ENCODE measurements around the gene WNT5B. TPM values are rescaled to one million over a fixed set of nuclear protein-coding genes. Genes with fewer than 3 reads are reported as not detected.

The WNT5B gene
- total and polyA plus RNA-seq, 11 donors: 0.52 to 3.9 (median 1.3) TPM

DNA sequence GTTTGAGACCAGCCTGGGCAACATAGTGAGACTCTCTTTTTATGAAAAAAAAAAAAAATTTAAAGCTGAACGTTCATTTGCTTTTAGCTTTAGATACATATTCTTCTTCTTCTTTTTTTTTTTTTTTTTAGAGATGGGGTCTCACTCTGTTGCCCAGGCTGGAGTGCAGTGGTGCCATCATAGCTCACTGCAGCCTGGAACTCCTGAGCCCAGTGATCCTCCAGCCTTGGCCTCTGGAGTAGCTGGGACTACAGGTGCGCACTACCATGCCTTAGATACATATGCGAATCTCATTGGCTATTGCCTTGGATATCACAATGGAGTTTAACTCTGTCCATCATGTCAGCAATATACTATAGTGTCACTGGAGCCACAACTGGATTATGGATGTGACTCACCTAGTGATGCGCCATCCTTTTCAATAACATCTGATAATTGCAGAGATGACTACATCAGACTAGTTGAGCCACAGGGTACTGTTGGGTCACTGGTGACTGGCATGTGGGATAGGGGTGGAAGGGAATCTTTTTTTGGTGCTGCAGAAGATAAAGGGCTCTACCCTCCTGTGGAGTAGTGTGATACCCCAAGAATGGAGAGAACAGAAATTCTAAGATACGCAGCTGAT is 59.2 kb downstream of the WNT5B start:
- DNase-seq: no peak
- H3K36me3 ChIP-seq: peaks cover 0 to 2% (median 0%) of the 10 kb centered on the region in 9 donors
- H3K4me3 ChIP-seq: no peak overlapping the region
- H3K27ac ChIP-seq: no peak overlapping the region
- H3K9me3 ChIP-seq: no peaks in the 10 kb centered on the region
- no peaks in the 10 kb centered on the region for H3K27me3 ChIP-seq
- no peak for TF ChIP-seq CTCF (IDR thresholded peaks at IDR 0.05)
- no peak for TF ChIP-seq POLR2A (IDR thresholded peaks at IDR 0.05)
- H3K4me1 ChIP-seq: peaks cover 0 to 23% (median 14%) of the 10 kb centered on the region in 12 donors
- intact Hi-C loops (cut with DNase I): no loop called here
- WGBS, 4 donors: 92 to 99% (median 96%) methylated on average over 5 of the region's 5 CpGs
- ATAC-seq: no peak

DNA sequence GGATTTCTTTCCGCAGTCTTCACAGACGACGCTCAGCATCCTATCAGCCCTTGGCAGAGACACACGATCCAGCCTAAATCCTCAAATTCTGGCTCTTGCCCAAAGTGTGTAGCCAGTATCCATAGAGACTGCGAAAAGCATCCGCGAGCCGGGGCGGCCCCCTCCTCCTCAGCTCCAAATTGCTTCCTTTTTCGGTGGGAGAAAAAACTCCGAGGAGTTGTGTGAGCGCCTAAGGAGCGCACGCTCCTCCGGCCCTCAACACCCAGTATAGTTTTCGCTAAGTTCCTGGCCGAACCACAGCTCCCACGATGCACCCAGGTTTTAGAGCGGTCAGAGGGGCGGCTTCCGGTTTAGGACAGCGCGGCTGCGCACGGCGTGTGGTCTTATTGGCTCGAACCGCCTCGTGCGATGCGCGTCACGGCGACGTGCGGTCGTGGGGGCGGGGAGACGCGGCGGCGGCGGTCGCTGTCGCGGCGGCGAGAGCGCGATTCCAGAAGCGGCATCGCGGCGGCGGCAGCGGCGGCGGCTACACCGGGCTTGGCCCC is 61.6 kb downstream of the WNT5B start, which contains the start of gene ADIPOR2:
Gene ADIPOR2 (plus strand): TSS at position 493 of the 545 bp plus-strand sequence. CDS start 63,274 bp downstream, outside the sequence.
- WGBS, 4 donors: 0% methylated on average over 22 to 59 of the region's 59 CpGs
- peak; percentile 96 to 98 (median 97) for DNase-seq
- Histone ChIP-seq H3K27me3 (no peaks in the 10 kb centered on the region), H3K4me1 (peaks cover 0 to 39% (median 14%) of the 10 kb centered on the region in 12 donors), H3K36me3 (peaks cover 0 to 6% (median 0%) of the 10 kb centered on the region in 9 donors), H3K27ac (peak within 1 kb of the TSS; percentile 72 to 97 (median 91)), H3K4me3 (peak within 1 kb of the TSS; percentile 62 to 99 (median 92)), H3K9me3 (no peaks in the 10 kb centered on the region)
- intact Hi-C loops (cut with DNase I): loop anchor here in 6 of 10 donors (2.0 to 10.0 kb wide), 7 partner anchors 28 to 87 kb away; no protein-coding TSS in a partner anchor
- peak; percentile 99 to 100 (median 100) for ATAC-seq
- TF ChIP-seq CTCF (IDR thresholded peaks at IDR 0.05) (no peak), POLR2A (IDR thresholded peaks at IDR 0.05) (peak; percentile 50 to 93)

DNA sequence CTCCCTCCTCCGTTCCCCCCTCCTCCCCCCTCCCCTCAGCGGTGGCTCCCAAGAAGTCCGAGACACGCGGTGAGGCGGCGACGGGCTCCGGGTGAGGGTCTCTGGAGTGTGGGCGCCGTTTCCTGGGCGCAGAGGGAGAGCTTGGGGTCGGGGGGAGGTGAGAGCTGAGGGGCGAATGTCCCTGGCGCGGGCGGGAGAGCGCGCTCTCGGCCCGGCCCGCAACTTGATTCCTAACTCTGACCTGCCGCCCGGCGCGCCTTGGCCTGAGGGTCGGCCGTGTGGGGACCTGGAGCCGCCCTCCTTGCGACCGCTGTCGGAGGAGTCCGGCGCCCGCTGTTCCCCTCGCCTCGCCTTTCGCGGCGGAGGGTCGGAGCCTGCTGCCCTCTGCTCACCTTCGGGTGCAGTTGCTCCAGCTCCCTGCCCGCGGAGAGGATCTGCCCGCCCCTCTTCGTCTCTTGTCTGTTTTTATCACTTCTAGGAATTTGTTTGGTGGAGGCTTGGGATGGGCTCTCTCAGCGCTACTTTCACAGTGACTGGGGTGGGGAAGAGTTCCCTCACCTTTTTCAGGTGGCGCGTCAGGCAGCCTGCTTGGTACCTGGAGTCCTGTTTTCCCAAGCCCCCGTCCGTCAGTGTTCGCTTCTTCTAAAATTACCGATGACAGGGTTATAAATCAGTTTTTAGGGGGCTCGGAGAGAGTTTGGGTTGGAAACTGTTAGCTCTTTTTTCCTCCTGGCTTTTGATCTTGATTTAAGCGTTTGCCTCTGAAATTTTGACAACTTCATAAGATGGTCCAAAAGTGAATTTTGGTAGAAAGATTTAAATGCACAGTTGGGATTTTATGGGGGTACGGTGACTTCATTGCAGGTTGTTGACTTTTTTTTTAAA is 62.3 kb downstream of the WNT5B start:
- peak; percentile 16 to 73 (median 52) for ATAC-seq
- TF ChIP-seq CTCF (IDR thresholded peaks at IDR 0.05) (peak in 1 of 12 donors; percentile 11), POLR2A (IDR thresholded peaks at IDR 0.05) (no peak)
- peak; percentile 47 to 75 (median 57) for DNase-seq
- Histone ChIP-seq H3K36me3 (peaks cover 0 to 6% (median 0%) of the 10 kb centered on the region in 9 donors), H3K4me1 (peaks cover 0 to 45% (median 17%) of the 10 kb centered on the region in 12 donors), H3K27me3 (no peaks in the 10 kb centered on the region), H3K4me3 (peak overlapping the region; percentile 62 to 99 (median 92)), H3K27ac (peak overlapping the region; percentile 72 to 97 (median 91)), H3K9me3 (no peaks in the 10 kb centered on the region)
- 1 to 2% (median 1%) methylated on average over 39 to 56 of the region's 56 CpGs for WGBS, 4 donors
- intact Hi-C loops (cut with DNase I): loop anchor here in 6 of 10 donors (2.0 to 10.0 kb wide), 7 partner anchors 29 to 86 kb away; no protein-coding TSS in a partner anchor

Data from heart left ventricle (tissue), 16 donors.